HepG2 (cell line): ENCODE data around the gene SCYGR2. TPM values are rescaled to one million over a fixed set of nuclear protein-coding genes. Genes with fewer than 3 reads are reported as not detected.

Source experiments
- ATAC-seq: fragments of 200-7000 bp; cut with Tn5 transposase; 3 replicates; pipeline ENCODE4 v1.9.1; 2020; ENCODE audit warnings: mild to moderate bottlenecking, moderate library complexity
- BruUV-seq: library from RNA; stranded (reverse); fragments of 400-500 nt; replicated peaks from 2 replicates; lab custom pipeline; 2021; lab: Mats Ljungman, UMichigan
- CTCF ChIA-PET: fragments of 300-600 bp; formaldehyde crosslinking; extraction: SDS; loops from one replicate; lab custom pipeline; 2021; ENCODE audit warnings: low total read pairs, inconsistent platforms, low intra/inter-chr PET ratio; lab: Yijun Ruan, JAX
- POLR2A ChIA-PET: fragments of 350-600 bp; sonication (Branson Sonifier 250); formaldehyde crosslinking; loops from one replicate; lab custom pipeline; 2020; ENCODE audit warnings: antibody characterized with exemption, inconsistent platforms; lab: Yijun Ruan, JAX
- DNase-seq: peaks from one replicate; pipeline ENCODE4 v3.0.0-alpha.2; 2015; ENCODE audit warnings: low spot score
- FAIRE-seq: peaks from 3 replicates; lab custom pipeline; 2011; peaks lifted over from hg19 to GRCh38; lab: Jason Lieb, UNC
- H2AFZ ChIP-seq: one replicate; pipeline ENCODE4 v1.6.1; 2011; ENCODE audit warnings: low read length, inconsistent platforms
- H3K27ac ChIP-seq: fragments of 300-600 bp; 3 replicates; pipeline ENCODE4 v1.8.0; 2011; ENCODE audit warnings: mixed run types, mild to moderate bottlenecking, mixed read lengths, low read length, inconsistent platforms; ENCODE audit not compliant: insufficient read depth; ENCODE audit errors: extremely low read length
- H3K27me3 ChIP-seq, 2 experiments: fragments of 200-600 bp in 1 of 2; 2 replicates in 1 of 2; 3 replicates in 1 of 2; pipeline versions ENCODE4 v1.6.0 to v1.8.0; 2011; ENCODE audit warnings: low read length in 2 of 2, mild to moderate bottlenecking in 2 of 2, moderate library complexity in 2 of 2, inconsistent platforms in 1 of 2; ENCODE audit not compliant: insufficient read depth in 2 of 2, control insufficient read depth in 1 of 2
- H3K36me3 ChIP-seq, 2 experiments: fragments of 200-600 bp in 1 of 2; replicated peaks in 1 of 2; 2 replicates in 1 of 2; 3 replicates in 1 of 2; pipeline versions ENCODE4 v1.5.1 to v1.8.0; 2011; ENCODE audit warnings: low read length in 2 of 2, inconsistent platforms in 1 of 2; ENCODE audit not compliant: insufficient read depth in 2 of 2, control insufficient read depth in 1 of 2
- H3K4me1 ChIP-seq: 2 replicates; pipeline ENCODE4 v1.5.1; 2012; ENCODE audit warnings: low read length, inconsistent platforms; ENCODE audit not compliant: insufficient read depth
- H3K4me2 ChIP-seq: 2 replicates; pipeline ENCODE4 v1.6.0; 2011; ENCODE audit warnings: low read depth, low read length, inconsistent platforms
- H3K4me3 ChIP-seq, 3 experiments: fragments of 200-600 bp in 1 of 3; sonication (generic), shearing (Covaris generic) in 1 of 3; replicated peaks in 1 of 3; 2 replicates each; pipeline ENCODE4 v1.5.1; 2011 to 2016; ENCODE audit warnings: low read length in 3 of 3, inconsistent platforms in 2 of 3, low read depth in 2 of 3, mild to moderate bottlenecking in 2 of 3, control low read depth in 1 of 3, mixed read lengths in 1 of 3; ENCODE audit not compliant: insufficient read depth in 1 of 3
- H3K79me2 ChIP-seq: one replicate; pipeline ENCODE4 v1.6.1; 2011; ENCODE audit warnings: low read length, inconsistent platforms; ENCODE audit not compliant: insufficient read depth
- H3K9ac ChIP-seq: 2 replicates; pipeline ENCODE4 v1.6.0; 2011; ENCODE audit warnings: mild to moderate bottlenecking, low read depth, low read length, inconsistent platforms; ENCODE audit not compliant: insufficient read depth
- H3K9me3 ChIP-seq: 2 replicates; pipeline ENCODE4 v1.5.1; 2012; ENCODE audit warnings: mild to moderate bottlenecking, low read length
- H4K20me1 ChIP-seq: 2 replicates; pipeline ENCODE4 v1.6.0; 2011; ENCODE audit warnings: inconsistent platforms, mild to moderate bottlenecking, low read length, moderate library complexity; ENCODE audit not compliant: insufficient read depth
- EZH2 ChIP-seq: conservative IDR thresholded peaks from 2 replicates; pipeline ENCODE4 v1.6.1; 2012; ENCODE audit warnings: mild to moderate bottlenecking, low read depth, low read length, moderate library complexity
- KAT7 ChIP-seq: IDR thresholded peaks from 2 replicates; pipeline ENCODE4 v1.6.1; 2018; ENCODE audit warnings: borderline replicate concordance, missing compliant biosample characterization
- MAZ ChIP-seq, 2 experiments: sonication (generic) in 1 of 2; formaldehyde crosslinking in 1 of 2; IDR thresholded peaks; 2 replicates each; pipeline versions ENCODE4 v1.5.0 to v1.6.1; 2012 to 2020; ENCODE audit warnings: low read depth in 2 of 2, mild to moderate bottlenecking in 2 of 2, borderline replicate concordance in 1 of 2, improper control_type of control experiment in 1 of 2, low read length in 1 of 2, missing genetic modification reagents in 1 of 2, moderate library complexity in 1 of 2
- SOX6 ChIP-seq, 2 experiments: fragments of 450-650 bp in 1 of 2; sonication (generic) in 1 of 2; formaldehyde crosslinking in 1 of 2; IDR thresholded peaks; 2 replicates each; pipeline versions ENCODE4 v1.4.0 to v1.6.1; 2017 to 2020; ENCODE audit warnings: antibody characterized with exemption in 1 of 2, mild to moderate bottlenecking in 1 of 2, missing genetic modification reagents in 1 of 2
- ZBTB34 ChIP-seq: sonication (generic); formaldehyde crosslinking; IDR thresholded peaks from 2 replicates; pipeline ENCODE4 v1.8.0; 2022; ENCODE audit warnings: mild to moderate bottlenecking, missing genetic modification reagents
- ZNF224 ChIP-seq: sonication (generic); formaldehyde crosslinking; IDR thresholded peaks from 2 replicates; pipeline ENCODE4 v1.5.0; 2020; ENCODE audit warnings: mild to moderate bottlenecking, missing genetic modification reagents
- ZSCAN12 ChIP-seq: sonication (generic); formaldehyde crosslinking; IDR thresholded peaks from 2 replicates; pipeline ENCODE4 v1.9.0; 2021; ENCODE audit warnings: mild to moderate bottlenecking, missing genetic modification reagents
- WGBS: methylation state at CpG from one replicate; pipeline ENCODE4 v1.1.6; 2017; ENCODE audit warnings: low lambda C conversion rate; 5-methylcytosine and 5-hydroxymethylcytosine counted together
- in situ Hi-C: cut with HindIII; loops from 2 replicates; pipeline ENCODE4 v1.10.0; 2017; ENCODE audit warnings: low pct_unique_long_range_greater_than_20kb; ENCODE audit not compliant: extremely low pct_ligation_motif_present
- intact Hi-C: fragments of 100-400 bp; cut with micrococcal nuclease; formaldehyde crosslinking; loops from one replicate; pipeline ENCODE4 v1.10.0; 2022; ENCODE audit not compliant: unreplicated experiment
- polyA plus RNA-seq, 8 experiments: library from polyadenylated mRNA; depleted of rRNA in 3 of 8; stranded (reverse) in 7 of 8; unstranded in 1 of 8; fragments of >200 nt; fragmentation: Illumina TruSeq in 4 of 8; extraction: Trizol in 4 of 8; gene quantifications; 2 replicates each; pipeline versions ENCODE4 v1.2.1 to v1.2.3, GENCODE V29; 2011 to 2016; ENCODE audit warnings: low read depth in 4 of 8, missing spikeins in 1 of 8, mixed read lengths in 1 of 8; ENCODE audit not compliant: insufficient read depth in 1 of 8
- total RNA-seq, 5 experiments: library from RNA; depleted of rRNA; stranded (reverse); fragments of >200 nt; fragmentation: Illumina TruSeq; extraction: Trizol; gene quantifications; 2 replicates each; pipeline ENCODE4 v1.2.3, GENCODE V29; 2016; ENCODE audit warnings: low read depth in 1 of 5
- TF ChIP-seq, protein P1 (sequence below): sonication (generic); formaldehyde crosslinking; IDR thresholded peaks from 2 replicates; pipeline ENCODE4 v1.5.1; 2020; ENCODE audit warnings: missing genetic modification reagents, mild to moderate bottlenecking, borderline replicate concordance
- TF ChIP-seq, protein P2 (sequence below): sonication (generic); formaldehyde crosslinking; IDR thresholded peaks from 2 replicates; pipeline ENCODE4 v1.4.0; 2020; ENCODE audit warnings: missing genetic modification reagents

Gene SCYGR2
- total and polyA plus RNA-seq, 2 of the 13 experiments (the other 11 are each of a cell fraction or from before 2014, with no cell fraction given), result not detected

GRCh38 chr2:227625420-227625819, 26.7 kb downstream of the SCYGR2 start:
- WGBS, result 14% methylated on average over 2 of the region's 2 CpGs
- H3K9me3 ChIP-seq, result no peaks in the 10 kb centered on the region
- H3K4me3 ChIP-seq, result no peak overlapping the region
- ChIA-PET CTCF (no interaction called here), POLR2A (no interaction called here)
- H3K27me3 ChIP-seq, result peaks cover 0 to 11% of the 10 kb centered on the region in 2 experiments; a peak in 1 of 5 replicates
- H3K27ac ChIP-seq, result no peak overlapping the region
- FAIRE-seq, result no peak
- no TSS peak for BruUV-seq
- no peak for DNase-seq
- TF ChIP-seq SOX6 (IDR thresholded peaks at IDR 0.05), result no peak
- no peak for TF ChIP-seq SOX6 (CRISPR knock-in tag; IDR thresholded peaks at IDR 0.05)
- TF ChIP-seq, protein P1, sequence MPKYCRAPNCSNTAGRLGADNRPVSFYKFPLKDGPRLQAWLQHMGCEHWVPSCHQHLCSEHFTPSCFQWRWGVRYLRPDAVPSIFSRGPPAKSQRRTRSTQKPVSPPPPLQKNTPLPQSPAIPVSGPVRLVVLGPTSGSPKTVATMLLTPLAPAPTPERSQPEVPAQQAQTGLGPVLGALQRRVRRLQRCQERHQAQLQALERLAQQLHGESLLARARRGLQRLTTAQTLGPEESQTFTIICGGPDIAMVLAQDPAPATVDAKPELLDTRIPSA (CRISPR knock-in tag), result no peak
- no peak for TF ChIP-seq ZNF224 (CRISPR knock-in tag)
- TF ChIP-seq KAT7, result no peak
- TF ChIP-seq MAZ (IDR thresholded peaks at IDR 0.05; ENCODE audit: borderline replicate concordance, low read depth, low read length), result no peak
- no peak for TF ChIP-seq MAZ (CRISPR knock-in tag; IDR thresholded peaks at IDR 0.05; ENCODE audit: low read depth)
- TF ChIP-seq EZH2, result no peak
- TF ChIP-seq ZBTB34 (CRISPR knock-in tag), result no peak
- TF ChIP-seq, protein P2, sequence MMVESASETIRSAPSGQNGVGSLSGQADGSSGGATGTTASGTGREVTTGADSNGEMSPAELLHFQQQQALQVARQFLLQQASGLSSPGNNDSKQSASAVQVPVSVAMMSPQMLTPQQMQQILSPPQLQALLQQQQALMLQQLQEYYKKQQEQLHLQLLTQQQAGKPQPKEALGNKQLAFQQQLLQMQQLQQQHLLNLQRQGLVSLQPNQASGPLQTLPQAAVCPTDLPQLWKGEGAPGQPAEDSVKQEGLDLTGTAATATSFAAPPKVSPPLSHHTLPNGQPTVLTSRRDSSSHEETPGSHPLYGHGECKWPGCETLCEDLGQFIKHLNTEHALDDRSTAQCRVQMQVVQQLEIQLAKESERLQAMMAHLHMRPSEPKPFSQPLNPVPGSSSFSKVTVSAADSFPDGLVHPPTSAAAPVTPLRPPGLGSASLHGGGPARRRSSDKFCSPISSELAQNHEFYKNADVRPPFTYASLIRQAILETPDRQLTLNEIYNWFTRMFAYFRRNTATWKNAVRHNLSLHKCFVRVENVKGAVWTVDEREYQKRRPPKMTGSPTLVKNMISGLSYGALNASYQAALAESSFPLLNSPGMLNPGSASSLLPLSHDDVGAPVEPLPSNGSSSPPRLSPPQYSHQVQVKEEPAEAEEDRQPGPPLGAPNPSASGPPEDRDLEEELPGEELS, result no peak
- TF ChIP-seq ZSCAN12 (CRISPR knock-in tag), result no peak
- no peak overlapping the region for H3K4me2 ChIP-seq
- intact Hi-C loops, result no loop called here
- H3K4me1 ChIP-seq, result no peaks in the 10 kb centered on the region
- H3K79me2 ChIP-seq, result no peaks in the 10 kb centered on the region
- no peak overlapping the region for H3K9ac ChIP-seq
- H3K36me3 ChIP-seq, result no peaks in the 10 kb centered on the region
- in situ Hi-C loops, result no loop called here
- H4K20me1 ChIP-seq, result no peaks in the 10 kb centered on the region
- ATAC-seq, result no peak
- H2AFZ ChIP-seq, result no peak overlapping the region
